ENCODE measurements around the gene INTS11. TPM values are rescaled to one million over a fixed set of nuclear protein-coding genes. Genes with fewer than 3 reads are reported as not detected.

INTS11 gene
- total and polyA plus RNA-seq, 8 donors, result 59.5 to 520 (median 143) TPM

DNA sequence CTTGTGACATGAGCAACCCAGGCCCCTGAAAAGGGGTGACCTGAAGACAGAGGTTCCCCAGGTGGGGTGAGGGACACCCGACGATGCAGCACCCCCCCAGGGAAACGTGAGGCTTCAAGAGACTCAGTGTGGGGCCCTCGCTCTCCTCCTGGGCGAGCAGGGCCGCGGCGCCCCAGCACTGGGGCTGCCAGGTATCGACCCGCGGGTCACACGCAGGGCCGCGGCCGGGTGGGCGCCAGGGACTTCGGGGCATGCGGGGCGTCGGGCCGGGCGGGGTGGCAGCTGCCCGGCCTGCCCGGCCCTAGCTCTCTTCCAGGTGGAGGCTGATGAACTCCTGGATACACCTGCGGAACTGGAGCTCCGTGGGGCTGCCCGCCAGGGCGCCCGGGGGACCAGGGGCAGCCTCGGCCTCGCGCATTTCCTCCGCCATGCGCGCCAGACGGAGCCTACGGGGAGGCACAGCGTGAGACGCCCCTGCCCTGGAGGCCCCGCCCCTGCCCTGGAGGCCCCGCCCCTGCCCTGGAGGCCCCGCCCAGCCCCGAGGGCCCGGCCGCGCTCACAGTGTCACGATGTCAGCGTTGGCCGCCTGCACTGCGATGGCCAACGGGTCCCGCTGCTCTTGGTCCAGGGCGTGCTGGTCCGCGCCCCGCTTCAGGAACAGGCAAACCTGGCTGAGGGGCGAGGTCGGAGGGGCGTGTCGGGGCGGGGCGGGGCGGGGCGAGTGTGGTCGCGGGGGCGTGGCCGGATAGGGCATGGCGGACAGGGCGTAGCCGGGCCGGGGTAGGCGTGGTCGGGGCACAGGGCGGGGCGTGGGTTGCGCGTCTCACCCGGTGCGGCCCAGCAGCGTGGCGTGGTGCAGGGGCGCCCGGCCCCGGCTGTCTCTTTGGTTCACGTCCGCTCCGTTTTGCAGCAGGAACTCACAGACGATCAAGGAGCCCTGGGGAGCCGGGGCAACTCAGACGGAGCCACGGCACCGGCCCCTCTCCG lies 30.9 kb downstream of the INTS11 start:
- no peaks in the 10 kb centered on the region for H3K9me3 ChIP-seq
- TF ChIP-seq, protein P1, sequence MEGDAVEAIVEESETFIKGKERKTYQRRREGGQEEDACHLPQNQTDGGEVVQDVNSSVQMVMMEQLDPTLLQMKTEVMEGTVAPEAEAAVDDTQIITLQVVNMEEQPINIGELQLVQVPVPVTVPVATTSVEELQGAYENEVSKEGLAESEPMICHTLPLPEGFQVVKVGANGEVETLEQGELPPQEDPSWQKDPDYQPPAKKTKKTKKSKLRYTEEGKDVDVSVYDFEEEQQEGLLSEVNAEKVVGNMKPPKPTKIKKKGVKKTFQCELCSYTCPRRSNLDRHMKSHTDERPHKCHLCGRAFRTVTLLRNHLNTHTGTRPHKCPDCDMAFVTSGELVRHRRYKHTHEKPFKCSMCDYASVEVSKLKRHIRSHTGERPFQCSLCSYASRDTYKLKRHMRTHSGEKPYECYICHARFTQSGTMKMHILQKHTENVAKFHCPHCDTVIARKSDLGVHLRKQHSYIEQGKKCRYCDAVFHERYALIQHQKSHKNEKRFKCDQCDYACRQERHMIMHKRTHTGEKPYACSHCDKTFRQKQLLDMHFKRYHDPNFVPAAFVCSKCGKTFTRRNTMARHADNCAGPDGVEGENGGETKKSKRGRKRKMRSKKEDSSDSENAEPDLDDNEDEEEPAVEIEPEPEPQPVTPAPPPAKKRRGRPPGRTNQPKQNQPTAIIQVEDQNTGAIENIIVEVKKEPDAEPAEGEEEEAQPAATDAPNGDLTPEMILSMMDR (IDR thresholded peaks at IDR 0.05), result no peak
- TF ChIP-seq POLR2AphosphoS5 (IDR thresholded peaks at IDR 0.05) (no peak), POLR2A (IDR thresholded peaks at IDR 0.05) (no peak), EP300 (IDR thresholded peaks at IDR 0.05) (no peak)
- intact Hi-C loops (cut with DNase I; ENCODE audit: low total_unique reads), result loop anchor here (10.0 kb wide), 1 partner anchor 169 kb away; no protein-coding TSS in a partner anchor
- DNase-seq, result peak in 1 of 2 donors; percentile 57
- no peak overlapping the region for H3K27ac ChIP-seq
- WGBS, 5 donors, result 73 to 93% (median 80%) methylated on average over 18 to 94 of the region's 94 CpGs
- peaks cover 12 to 55% (median 49%) of the 10 kb centered on the region in 4 donors for H3K36me3 ChIP-seq
- peaks cover 12 to 23% (median 19%) of the 10 kb centered on the region in 4 donors for H3K4me1 ChIP-seq
- no peaks in the 10 kb centered on the region for H3K27me3 ChIP-seq
- no peak overlapping the region for H3K4me3 ChIP-seq

DNA sequence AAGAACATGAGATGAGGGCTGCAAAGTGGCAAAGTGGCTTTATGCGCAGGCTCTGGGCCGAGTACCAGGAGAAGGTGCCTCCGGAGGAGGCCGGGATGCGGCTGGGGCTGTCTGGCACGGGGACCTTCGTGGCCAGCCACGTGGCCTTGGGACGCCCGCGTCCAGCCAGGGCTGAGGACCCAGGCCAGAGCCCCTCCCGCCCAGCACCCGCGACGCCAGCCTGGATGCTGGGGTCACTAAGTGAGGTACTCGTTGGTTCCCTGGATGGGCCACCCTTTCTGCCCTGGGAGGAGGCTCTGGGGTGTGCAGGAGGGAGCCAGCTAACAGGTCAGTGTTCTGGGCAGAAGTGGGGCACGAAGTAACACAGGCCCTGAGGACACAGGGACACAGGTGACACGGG lies 31.6 kb downstream of the INTS11 start:
- peaks cover 12 to 23% (median 19%) of the 10 kb centered on the region in 4 donors for H3K4me1 ChIP-seq
- intact Hi-C loops (cut with DNase I; ENCODE audit: low total_unique reads), result loop anchor here (10.0 kb wide), 1 partner anchor 168 kb away; no protein-coding TSS in a partner anchor
- peaks cover 0 to under 1% (median 0%) of the 10 kb centered on the region in 3 donors for H3K27me3 ChIP-seq
- TF ChIP-seq POLR2A (IDR thresholded peaks at IDR 0.05), result no peak
- TF ChIP-seq EP300 (IDR thresholded peaks at IDR 0.05), result no peak
- TF ChIP-seq, protein P1 (IDR thresholded peaks at IDR 0.05), result no peak
- no peak for TF ChIP-seq POLR2AphosphoS5 (IDR thresholded peaks at IDR 0.05)
- DNase-seq, result no peak
- no peak overlapping the region for H3K4me3 ChIP-seq
- no peaks in the 10 kb centered on the region for H3K9me3 ChIP-seq
- WGBS, 5 donors, result 87 to 93% (median 91%) methylated on average over 7 to 18 of the region's 18 CpGs
- H3K27ac ChIP-seq, result no peak overlapping the region
- H3K36me3 ChIP-seq, result peaks cover 12 to 48% (median 45%) of the 10 kb centered on the region in 4 donors

DNA sequence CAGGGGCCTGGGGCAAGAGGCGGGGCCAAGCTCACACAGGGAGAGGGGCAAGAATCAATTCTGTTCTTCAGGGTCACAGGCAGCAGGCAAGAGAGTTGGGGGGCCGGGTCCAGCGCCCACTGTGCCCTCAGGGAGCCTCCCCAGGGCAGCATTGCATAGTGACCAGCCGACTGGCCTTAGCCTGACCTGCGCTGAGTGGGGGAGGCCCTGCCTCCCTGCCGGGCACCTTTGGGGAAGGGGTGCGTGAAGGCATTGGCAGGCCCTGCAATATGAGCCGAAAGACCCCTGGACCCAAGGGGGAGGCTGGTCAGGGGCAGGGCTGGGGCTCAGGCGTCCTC lies 32.0 kb downstream of the INTS11 start:
- Histone ChIP-seq H3K27ac (no peak overlapping the region), H3K4me1 (peaks cover 12 to 23% (median 19%) of the 10 kb centered on the region in 4 donors), H3K36me3 (peaks cover 12 to 43% (median 41%) of the 10 kb centered on the region in 4 donors), H3K27me3 (peaks cover 0 to 5% (median under 1%) of the 10 kb centered on the region in 3 donors), H3K9me3 (no peaks in the 10 kb centered on the region), H3K4me3 (no peak overlapping the region)
- intact Hi-C loops (cut with DNase I; ENCODE audit: low total_unique reads), result loop anchor here (10.0 kb wide), 1 partner anchor 168 kb away; no protein-coding TSS in a partner anchor
- WGBS, 5 donors, result 85 to 91% (median 91%) methylated on average over 8 to 9 of the region's 9 CpGs
- TF ChIP-seq EP300 (IDR thresholded peaks at IDR 0.05) (no peak), POLR2A (IDR thresholded peaks at IDR 0.05) (no peak), POLR2AphosphoS5 (IDR thresholded peaks at IDR 0.05) (no peak)
- TF ChIP-seq, protein P1 (IDR thresholded peaks at IDR 0.05), result no peak
- no peak for DNase-seq

Data from stomach (tissue), 9 donors.